Endothelial cell of umbilical vein (primary cell): ENCODE data around the gene NOX5. TPM values are rescaled to one million over a fixed set of nuclear protein-coding genes. Genes with fewer than 3 reads are reported as not detected.

ENCODE experiments used
- BruUV-seq: library from RNA; stranded (reverse); fragments of 400-500 nt; replicated peaks from 2 replicates; lab custom pipeline; 2021; lab: Mats Ljungman, UMichigan
- CTCF ChIA-PET: fragments of 300-600, 350-600 bp; sonication (Branson Sonifier 250); formaldehyde crosslinking; loops from one replicate; lab custom pipeline; 2021; ENCODE audit warnings: antibody characterized with exemption, inconsistent platforms; lab: Charles Lee
- POLR2A ChIA-PET: fragments of 300-600, 350-600 bp; sonication (Branson Sonifier 250); formaldehyde crosslinking; loops from one replicate; lab custom pipeline; 2021; ENCODE audit warnings: antibody characterized with exemption, inconsistent platforms; lab: Charles Lee
- DNase-seq: peaks from one replicate; pipeline ENCODE4 v3.0.0-alpha.2; 2011; ENCODE audit warnings: low read depth, low spot score
- FAIRE-seq: peaks from 2 replicates; lab custom pipeline; 2011; peaks lifted over from hg19 to GRCh38; lab: Jason Lieb, UNC
- H2AFZ ChIP-seq: 2 replicates; pipeline ENCODE4 v1.6.0; 2012; ENCODE audit warnings: low read depth, low read length, control low read depth, inconsistent platforms
- H3K27ac ChIP-seq: 2 replicates; pipeline ENCODE4 v1.5.1; 2011; ENCODE audit warnings: low read depth, mild to moderate bottlenecking, control low read depth, low read length, moderate library complexity; ENCODE audit not compliant: insufficient read depth
- H3K27me3 ChIP-seq, 2 experiments: 2 replicates each; pipeline versions ENCODE4 v1.6.0 to v1.6.1; 2011; ENCODE audit warnings: low read length in 2 of 2, mixed read lengths in 1 of 2; ENCODE audit not compliant: control insufficient read depth in 2 of 2, insufficient read depth in 2 of 2
- H3K36me3 ChIP-seq, 2 experiments: 2 replicates in 1 of 2; 3 replicates in 1 of 2; pipeline ENCODE4 v1.5.1; 2011; ENCODE audit warnings: low read length in 2 of 2, mild to moderate bottlenecking in 1 of 2, moderate library complexity in 1 of 2; ENCODE audit not compliant: control insufficient read depth in 2 of 2, insufficient read depth in 2 of 2; ENCODE audit errors: extremely low read depth in 1 of 2
- H3K4me1 ChIP-seq: 3 replicates; pipeline ENCODE4 v1.5.1; 2011; ENCODE audit warnings: mild to moderate bottlenecking, low read length; ENCODE audit not compliant: control insufficient read depth, insufficient read depth; ENCODE audit errors: extremely low read depth
- H3K4me2 ChIP-seq: 2 replicates; pipeline ENCODE4 v1.6.1; 2011; ENCODE audit warnings: low read length, control low read depth, mixed read lengths; ENCODE audit not compliant: insufficient read depth
- H3K4me3 ChIP-seq, 3 experiments: fragments of 200-600 bp in 1 of 3; sonication (generic), shearing (Covaris generic) in 1 of 3; replicated peaks in 1 of 3; 2 replicates each; pipeline ENCODE4 v1.5.1; 2011 to 2016; ENCODE audit warnings: control low read depth in 3 of 3, low read length in 3 of 3, mild to moderate bottlenecking in 2 of 3, inconsistent platforms in 1 of 3, low read depth in 1 of 3, moderate library complexity in 1 of 3; ENCODE audit not compliant: insufficient read depth in 1 of 3
- H3K79me2 ChIP-seq: 2 replicates; pipeline ENCODE4 v1.6.0; 2012; ENCODE audit warnings: low read length, inconsistent platforms; ENCODE audit not compliant: control insufficient read depth, insufficient read depth
- H3K9ac ChIP-seq: replicated peaks from 2 replicates; pipeline ENCODE3; 2011; ENCODE audit warnings: low read length, control low read depth; ENCODE audit not compliant: insufficient read depth; ENCODE audit errors: extremely low read depth
- H3K9me1 ChIP-seq: replicated peaks from 3 replicates; pipeline ENCODE4 v1.6.0; 2011; ENCODE audit warnings: mild to moderate bottlenecking, low read length; ENCODE audit not compliant: control insufficient read depth, insufficient read depth; ENCODE audit errors: extremely low read depth
- H3K9me3 ChIP-seq: replicated peaks from 2 replicates; pipeline ENCODE4 v1.5.1; 2012; ENCODE audit warnings: low read length, inconsistent platforms; ENCODE audit not compliant: control insufficient read depth, insufficient read depth
- H4K20me1 ChIP-seq: replicated peaks from 2 replicates; pipeline ENCODE3; 2011; ENCODE audit warnings: mild to moderate bottlenecking, low read length; ENCODE audit not compliant: control insufficient read depth, insufficient read depth; ENCODE audit errors: extremely low read depth
- EZH2 ChIP-seq: IDR thresholded peaks from 2 replicates; pipeline ENCODE4 v1.6.1; 2012; ENCODE audit warnings: borderline replicate concordance, low read depth, mild to moderate bottlenecking, moderate library complexity, low read length, inconsistent platforms; ENCODE audit not compliant: severe bottlenecking
- FOS ChIP-seq: IDR thresholded peaks from 2 replicates; pipeline ENCODE4 v1.6.1; 2011; ENCODE audit warnings: mild to moderate bottlenecking, low read length, moderate library complexity, borderline replicate concordance; ENCODE audit not compliant: insufficient read depth
- GATA2 ChIP-seq: IDR thresholded peaks from 2 replicates; pipeline ENCODE4 v1.7.0; 2011; ENCODE audit warnings: low read depth, mild to moderate bottlenecking, moderate library complexity, mixed read lengths, low read length; ENCODE audit not compliant: insufficient read length, insufficient read depth
- JUN ChIP-seq: IDR thresholded peaks from 2 replicates; pipeline ENCODE4 v1.6.1; 2011; ENCODE audit warnings: borderline replicate concordance, low read depth; ENCODE audit not compliant: insufficient read length, insufficient read depth
- MYC ChIP-seq: IDR thresholded peaks from one replicate; pipeline ENCODE4 v1.6.1; 2011; ENCODE audit warnings: mild to moderate bottlenecking, low read depth, low read length
- POLR2A ChIP-seq: IDR thresholded peaks from 2 replicates; pipeline ENCODE4 v1.6.1; 2012; ENCODE audit warnings: low read depth, mild to moderate bottlenecking, control low read depth, low read length
- POLR2AphosphoS5 ChIP-seq: IDR thresholded peaks from 2 replicates; pipeline ENCODE4 v1.6.1; 2012; ENCODE audit warnings: low read depth, mild to moderate bottlenecking, control low read depth, low read length, moderate library complexity; ENCODE audit not compliant: insufficient read depth
- dilution Hi-C: fragments of 300-500 bp; cut with MboI; formaldehyde crosslinking; loops from one replicate; pipeline ENCODE4 v1.15.0; 2019; ENCODE audit warnings: low sequenced_read_pairs; ENCODE audit not compliant: extremely low pct_ligation_motif_present
- intact Hi-C: fragments of 100-400 bp; cut with micrococcal nuclease; formaldehyde crosslinking; loops from one replicate; pipeline ENCODE4 v1.10.0; 2022
- polyA plus RNA-seq, 4 experiments: library from polyadenylated mRNA; depleted of rRNA in 3 of 4; stranded (reverse) in 3 of 4; unstranded in 1 of 4; fragments of >200 nt; gene quantifications; 2 replicates each; pipeline versions ENCODE4 v1.2.1 to v1.2.3, GENCODE V29; 2011 to 2012; ENCODE audit warnings: missing spikeins in 1 of 4
- total RNA-seq: library from RNA; stranded (reverse); gene quantifications from 2 replicates; pipeline ENCODE4 v1.2.3, GENCODE V29; 2021
- TF ChIP-seq, protein P1 (sequence below), 2 donors: IDR thresholded peaks; 1 replicate in 1 of 2; 2 replicates in 1 of 2; pipeline ENCODE4 v1.5.1; 2011; ENCODE audit warnings: low read length in 2 of 2, mild to moderate bottlenecking in 2 of 2, moderate library complexity in 2 of 2, control low read depth in 1 of 2, inconsistent platforms in 1 of 2, low read depth in 1 of 2; ENCODE audit not compliant: insufficient read depth in 1 of 2; ENCODE audit errors: extremely low read depth in 1 of 2
- TF ChIP-seq, protein P2 (sequence below): IDR thresholded peaks from 2 replicates; pipeline ENCODE4 v1.6.1; 2011; ENCODE audit not compliant: insufficient read depth, insufficient read length

Gene NOX5
- total and polyA plus RNA-seq, 2 donors (not counting 3 experiments of a cell fraction or from before 2014, with no cell fraction given), result 0.08 TPM; not detected in 1

- Histone ChIP-seq H3K4me2 (peak overlapping the region; percentile 19), H3K79me2 (no peaks in the 10 kb centered on the region), H3K36me3 (no peaks in the 10 kb centered on the region), H3K9me3 (no peaks in the 10 kb centered on the region), H3K4me1 (peaks cover 12% of the 10 kb centered on the region), H3K4me3 (no peak overlapping the region), H2AFZ (peak overlapping the region; percentile 55), H3K9ac (no peak overlapping the region), H3K27ac (no peak overlapping the region), H3K27me3 (peaks cover 0 to 6% of the 10 kb centered on the region in 2 experiments), H3K9me1 (no peaks in the 10 kb centered on the region), H4K20me1 (no peaks in the 10 kb centered on the region)
- FAIRE-seq, result peak; percentile 95
- intact Hi-C loops (loop anchor here (1.0 kb wide), 7 partner anchors 82 to 407 kb away; partner anchors contain the start of genes GLCE and KIF23), dilution Hi-C loops (no loop called here)
- POLR2A ChIA-PET, result no interaction called here
- CTCF ChIA-PET, result interaction anchor here (0.5 to 5.4 kb wide), 51 partner anchors 9 to 355 kb away, joined by 3 to 127 read pairs (median 4); partner anchors contain the start of genes GLCE and KIF23
- peak; percentile 78 for DNase-seq
- BruUV-seq, result no TSS peak
- TF ChIP-seq, protein P1, sequence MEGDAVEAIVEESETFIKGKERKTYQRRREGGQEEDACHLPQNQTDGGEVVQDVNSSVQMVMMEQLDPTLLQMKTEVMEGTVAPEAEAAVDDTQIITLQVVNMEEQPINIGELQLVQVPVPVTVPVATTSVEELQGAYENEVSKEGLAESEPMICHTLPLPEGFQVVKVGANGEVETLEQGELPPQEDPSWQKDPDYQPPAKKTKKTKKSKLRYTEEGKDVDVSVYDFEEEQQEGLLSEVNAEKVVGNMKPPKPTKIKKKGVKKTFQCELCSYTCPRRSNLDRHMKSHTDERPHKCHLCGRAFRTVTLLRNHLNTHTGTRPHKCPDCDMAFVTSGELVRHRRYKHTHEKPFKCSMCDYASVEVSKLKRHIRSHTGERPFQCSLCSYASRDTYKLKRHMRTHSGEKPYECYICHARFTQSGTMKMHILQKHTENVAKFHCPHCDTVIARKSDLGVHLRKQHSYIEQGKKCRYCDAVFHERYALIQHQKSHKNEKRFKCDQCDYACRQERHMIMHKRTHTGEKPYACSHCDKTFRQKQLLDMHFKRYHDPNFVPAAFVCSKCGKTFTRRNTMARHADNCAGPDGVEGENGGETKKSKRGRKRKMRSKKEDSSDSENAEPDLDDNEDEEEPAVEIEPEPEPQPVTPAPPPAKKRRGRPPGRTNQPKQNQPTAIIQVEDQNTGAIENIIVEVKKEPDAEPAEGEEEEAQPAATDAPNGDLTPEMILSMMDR (IDR thresholded peaks at IDR 0.05; ENCODE audit: extremely low read depth in 1 of 2, insufficient read depth in 1 of 2, low read depth in 1 of 2, low read length in 2 of 2), result peak; percentile 83 to 94
- TF ChIP-seq MYC (no peak), POLR2AphosphoS5 (peak; percentile 20), POLR2A (no peak), GATA2 (no peak), JUN (no peak), FOS (no peak), EZH2 (no peak)
- TF ChIP-seq, protein P2, sequence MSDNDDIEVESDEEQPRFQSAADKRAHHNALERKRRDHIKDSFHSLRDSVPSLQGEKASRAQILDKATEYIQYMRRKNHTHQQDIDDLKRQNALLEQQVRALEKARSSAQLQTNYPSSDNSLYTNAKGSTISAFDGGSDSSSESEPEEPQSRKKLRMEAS, result no peak
Measured at GRCh38 chr15:69058830-69059556, 44.5 kb downstream of the NOX5 start.
